GM19023 (cell line): ENCODE measurements around the gene CGB5.

Experiments
- ATAC-seq: cut with Tn5 transposase; IDR thresholded peaks from one replicate; pipeline ENCODE4 v1.9.1; 2021; ENCODE audit warnings: mild to moderate bottlenecking, moderate library complexity; ENCODE audit not compliant: unreplicated experiment

CGB5 gene

GRCh38 chr19:49085020-49085867 lies 41.6 kb downstream of the CGB5 start, which contains the start of gene SNRNP70:
SNRNP70 (plus strand) TSS chr19:49085451; CDS start chr19:49086415, 964 bp downstream.
- ATAC-seq = peak; percentile 87

GRCh38 chr19:49085868-49086232 lies 42.2 kb downstream of the CGB5 start:
- ATAC-seq = no peak

GRCh38 chr19:49086296-49086695 lies 42.6 kb downstream of the CGB5 start:
- ATAC-seq = no peak

GRCh38 chr19:49091391-49092038 lies 47.9 kb downstream of the CGB5 start:
- no peak for ATAC-seq

GRCh38 chr19:49092686-49093085 lies 49.0 kb downstream of the CGB5 start:
- no peak for ATAC-seq
